ENCODE data around the gene STAB2. TPM values are rescaled to one million over a fixed set of nuclear protein-coding genes. Genes with fewer than 3 reads are reported as not detected.

Gene STAB2
- total RNA-seq, 1 experiment from 2014 or later, result not detected

- no peak overlapping the region for H3K9ac ChIP-seq (ENCODE audit: low read length)
- ATAC-seq (no peak), DNase-seq (ENCODE audit: low read depth, low spot score) (no peak)
- no peaks in the 10 kb centered on the region for H3K36me3 ChIP-seq (ENCODE audit: control insufficient read depth in 1 of 2, insufficient read depth in 2 of 2, low read length in 2 of 2)
- H3K4me3 ChIP-seq (replicated peaks in 1 of 2; ENCODE audit: low read depth in 1 of 2, low read length in 2 of 2), result no peak overlapping the region
- no peaks in the 10 kb centered on the region for H3K27me3 ChIP-seq (ENCODE audit: insufficient read depth, low read length)
- intact Hi-C loops (cut with micrococcal nuclease), result no loop called here
- ChIA-PET POLR2A (no interaction called here), CTCF (no interaction called here), RAD21 (ENCODE audit: low non-redundant PET in 1 of 2, low total read pairs in 2 of 2, uncharacterized antibody in 2 of 2, unreplicated experiment in 2 of 2) (no interaction called here)
- no peaks in the 10 kb centered on the region for H3K4me1 ChIP-seq (ENCODE audit: control insufficient read depth in 1 of 2, insufficient read depth in 2 of 2, low read length in 2 of 2)
- no peaks in the 10 kb centered on the region for H3K9me2 ChIP-seq (ENCODE audit: insufficient read depth)
- H4K20me1 ChIP-seq (ENCODE audit: insufficient read depth), result no peaks in the 10 kb centered on the region
- H3K9me3 ChIP-seq (ENCODE audit: control insufficient read depth in 1 of 2, insufficient read depth in 1 of 2, low read depth in 1 of 2, low read length in 2 of 2), result no peaks in the 10 kb centered on the region
- BruUV-seq (replicated peaks), result no TSS peak
- TF ChIP-seq ZBTB33 (IDR thresholded peaks at IDR 0.05; ENCODE audit: extremely low read depth, insufficient replicate concordance, low read length) (no peak), SIN3A (IDR thresholded peaks at IDR 0.05; ENCODE audit: low read depth) (no peak), EGR1 (IDR thresholded peaks at IDR 0.05; ENCODE audit: low read depth) (no peak), CBX3 (IDR thresholded peaks at IDR 0.05; ENCODE audit: low read depth) (no peak), ELF1 (IDR thresholded peaks at IDR 0.05; ENCODE audit: borderline replicate concordance, low read depth) (no peak), RAD21 (IDR thresholded peaks at IDR 0.05; ENCODE audit: low read depth) (no peak), YY1 (IDR thresholded peaks at IDR 0.05; ENCODE audit: extremely low read depth, insufficient replicate concordance, low read depth, low read length) (no peak), POLR2AphosphoS5 (IDR thresholded peaks at IDR 0.05; ENCODE audit: low read depth, low read length) (no peak), EZH2phosphoT487 (IDR thresholded peaks at IDR 0.05; ENCODE audit: borderline replicate concordance) (no peak), REST (IDR thresholded peaks at IDR 0.05; ENCODE audit: low read depth) (no peak)
- H2AFZ ChIP-seq (ENCODE audit: low read depth, low read length, poor library complexity, severe bottlenecking), result no peak overlapping the region
- no peak overlapping the region for H3K27ac ChIP-seq (ENCODE audit: low read depth, low read length)
- no peaks in the 10 kb centered on the region for H3K79me2 ChIP-seq (ENCODE audit: insufficient read depth, low read length)
- H3K4me2 ChIP-seq (ENCODE audit: low read length), result no peak overlapping the region
Measured at GRCh38 chr12:103688376-103689063, 101.4 kb downstream of the STAB2 start.
